ENCODE measurements around the gene LITAFD.

The LITAFD gene

GRCh38 chr16:8919089-8919933 is 37.2 kb downstream of the LITAFD start:
- no peak for DNase-seq (ENCODE audit: low read depth, low spot score)

- DNase-seq (ENCODE audit: low read depth, low spot score) = no peak
Observed at GRCh38 chr16:8919934-8920462, 37.8 kb downstream of the LITAFD start.

- DNase-seq (ENCODE audit: low read depth, low spot score) = peak; percentile 78
Observed at GRCh38 chr16:8920645-8921346, 38.6 kb downstream of the LITAFD start.

- no peak for DNase-seq (ENCODE audit: low read depth, low spot score)
Observed at GRCh38 chr16:8921347-8921984, 39.3 kb downstream of the LITAFD start.

GRCh38 chr16:8923199-8923598 is 41.0 kb downstream of the LITAFD start:
- no peak for DNase-seq (ENCODE audit: low read depth, low spot score)

- no peak for DNase-seq (ENCODE audit: low read depth, low spot score)
Observed at GRCh38 chr16:8924214-8924613, 42.1 kb downstream of the LITAFD start.

GRCh38 chr16:8925455-8925854 is 43.3 kb downstream of the LITAFD start:
- no peak for DNase-seq (ENCODE audit: low read depth, low spot score)

- no peak for DNase-seq (ENCODE audit: low read depth, low spot score)
Observed at GRCh38 chr16:8926827-8927226, 44.7 kb downstream of the LITAFD start.

GRCh38 chr16:8928467-8928957 is 46.4 kb downstream of the LITAFD start:
- DNase-seq (ENCODE audit: low read depth, low spot score) = no peak

- DNase-seq (ENCODE audit: low read depth, low spot score) = no peak
Observed at GRCh38 chr16:8929086-8929748, 47.1 kb downstream of the LITAFD start.

- peak; percentile 79 for DNase-seq (ENCODE audit: low read depth, low spot score)
Observed at GRCh38 chr16:8931859-8932258, 49.7 kb downstream of the LITAFD start.

GRCh38 chr16:8934601-8935000 is 52.5 kb downstream of the LITAFD start:
- no peak for DNase-seq (ENCODE audit: low read depth, low spot score)

Data from astrocyte of the hippocampus (primary cell).